HG02642 (cell line): ENCODE measurements around the gene GPAM.
A peak's percentile ranks its signal among the peaks of the same experiment; 100 is the strongest.

Experiments used
- ATAC-seq: cut with Tn5 transposase; IDR thresholded peaks from one replicate; pipeline ENCODE4 v1.9.1; 2021; ENCODE audit warnings: mild to moderate bottlenecking; ENCODE audit not compliant: unreplicated experiment, poor library complexity

The GPAM gene

GRCh38 chr10:112184379-112184778 is 814 bp upstream of the GPAM start:
- ATAC-seq: no peak

GRCh38 chr10:112184052-112184371 is 447 bp upstream of the GPAM start:
- ATAC-seq: no peak

DNA sequence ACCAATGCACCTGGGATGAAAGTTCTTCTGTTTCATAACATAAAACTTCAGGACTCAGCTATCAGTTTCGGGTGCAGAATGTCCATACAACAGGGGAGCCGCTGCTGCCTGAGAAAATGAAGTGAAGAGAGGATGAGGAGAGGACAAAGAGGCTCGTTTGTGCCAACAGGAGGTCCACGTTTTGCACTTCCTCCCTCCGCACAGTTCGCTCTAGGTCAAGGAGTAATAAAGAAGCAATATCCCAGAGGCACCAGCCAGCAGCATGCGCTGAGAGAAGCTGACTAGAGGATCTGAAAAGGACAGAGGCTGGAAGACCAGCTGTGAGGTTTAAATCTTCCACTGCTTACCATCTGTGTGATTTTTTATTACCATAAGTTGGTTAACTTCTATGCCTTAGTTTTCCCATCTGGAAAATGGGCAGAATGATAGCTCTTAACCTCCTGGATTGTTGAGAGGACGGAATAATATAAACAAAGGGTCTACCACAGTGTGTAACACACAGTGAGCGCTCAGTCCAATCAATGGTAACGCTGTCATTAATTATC is 709 bp downstream of the GPAM start:
- ATAC-seq: no peak

GRCh38 chr10:112177247-112177646 is 6.3 kb downstream of the GPAM start:
- ATAC-seq: no peak

DNA sequence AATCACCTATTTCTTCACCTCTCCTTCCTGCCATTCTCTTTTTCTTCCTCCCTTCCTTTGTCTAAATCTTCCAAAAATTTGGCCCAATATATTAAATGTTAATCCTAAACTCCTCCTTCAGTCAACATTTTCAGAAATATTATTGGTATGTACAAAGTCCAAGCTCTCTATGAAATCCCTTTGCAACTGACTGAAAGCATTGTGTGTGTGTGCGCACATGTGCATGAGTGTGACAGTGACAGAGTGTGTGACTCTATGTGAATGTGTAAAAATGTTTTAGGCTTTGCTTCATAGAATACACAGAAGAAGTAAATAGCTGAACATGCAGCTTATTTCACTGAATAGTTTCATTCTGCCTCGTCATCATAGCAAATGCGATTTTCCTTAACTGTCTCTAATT is 7.0 kb downstream of the GPAM start:
- no peak for ATAC-seq

DNA sequence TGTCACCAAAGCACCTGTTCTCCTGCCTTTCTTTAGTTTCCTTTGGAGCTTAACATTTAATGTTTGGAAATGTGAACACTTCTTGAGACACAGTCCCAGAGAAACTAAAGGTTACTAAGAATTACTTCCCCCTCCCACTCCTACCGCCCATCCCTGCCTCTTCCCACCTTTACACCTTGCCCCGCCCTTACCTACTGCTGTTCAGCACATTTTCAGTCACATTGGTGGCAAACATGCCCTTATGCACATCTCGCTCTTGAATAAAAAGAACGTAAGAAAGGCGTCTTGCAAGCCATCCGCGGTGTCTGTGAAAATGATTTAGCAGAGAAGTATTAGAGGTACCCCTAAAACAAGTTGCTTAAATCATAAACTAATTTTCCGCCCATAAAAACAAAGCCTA is 8.2 kb downstream of the GPAM start:
- ATAC-seq: no peak

- ATAC-seq: no peak
These were observed 10.4 kb downstream of the GPAM start for GRCh38 chr10:112173206-112173605.

DNA sequence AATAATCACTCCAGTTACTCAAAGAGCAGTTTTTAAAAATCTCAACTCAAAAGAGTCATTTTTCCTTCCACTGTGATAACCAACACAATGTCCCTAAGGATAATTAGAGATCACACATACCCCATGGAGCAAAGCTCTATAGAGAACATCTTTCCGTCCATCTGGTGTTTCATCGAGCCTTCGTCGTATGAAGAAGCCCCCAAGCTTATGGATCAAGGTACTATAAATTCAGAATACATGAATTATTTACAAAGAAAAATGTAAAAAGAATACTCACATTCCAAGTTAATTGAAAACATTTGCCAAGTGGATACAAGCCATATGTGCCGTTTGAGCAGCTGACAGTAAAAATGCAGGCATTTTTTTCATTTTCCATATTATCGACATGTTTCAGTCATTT is 14.8 kb downstream of the GPAM start:
- no peak for ATAC-seq

- no peak for ATAC-seq
These were observed 16.8 kb downstream of the GPAM start for GRCh38 chr10:112166800-112167199.

- no peak for ATAC-seq
These were observed 21.6 kb downstream of the GPAM start for GRCh38 chr10:112161757-112162518.

DNA sequence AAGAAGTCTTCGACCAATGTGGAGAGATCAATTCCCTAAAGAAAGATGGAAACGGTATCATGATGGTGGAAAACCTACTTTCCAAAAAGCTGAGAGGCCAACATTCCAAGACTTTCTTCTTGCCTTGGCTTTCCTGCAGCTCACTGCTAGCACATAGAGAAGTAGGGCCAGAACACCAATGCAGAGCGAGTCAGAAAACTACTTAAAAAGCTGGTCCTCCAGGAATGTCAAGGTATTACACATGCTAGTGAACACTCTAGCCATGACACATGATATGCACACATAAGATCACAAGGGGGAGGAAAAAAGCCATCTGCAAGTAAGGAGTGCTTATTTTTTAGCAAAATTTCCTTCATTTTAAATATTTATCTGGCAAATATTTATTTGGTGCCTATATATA is 22.7 kb downstream of the GPAM start:
- no peak for ATAC-seq

DNA sequence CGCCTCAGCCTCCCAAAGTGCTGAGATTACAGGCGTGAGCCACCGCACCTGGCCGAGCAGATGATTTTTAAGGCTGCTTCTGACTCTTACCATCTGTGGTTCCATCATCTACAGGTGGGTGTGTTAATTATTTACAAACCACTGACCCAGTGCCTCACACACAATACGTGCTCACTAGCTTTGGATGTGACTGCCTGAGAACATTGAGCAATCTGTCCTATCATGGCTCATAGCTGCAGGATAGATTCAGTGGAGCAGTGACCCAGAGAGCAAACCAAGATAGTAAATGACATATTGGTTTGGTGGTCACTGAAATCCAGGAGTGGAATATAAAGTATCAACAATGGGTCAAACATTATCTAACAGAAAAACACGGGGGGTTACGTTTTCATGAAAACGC is 24.1 kb downstream of the GPAM start:
- ATAC-seq: no peak

DNA sequence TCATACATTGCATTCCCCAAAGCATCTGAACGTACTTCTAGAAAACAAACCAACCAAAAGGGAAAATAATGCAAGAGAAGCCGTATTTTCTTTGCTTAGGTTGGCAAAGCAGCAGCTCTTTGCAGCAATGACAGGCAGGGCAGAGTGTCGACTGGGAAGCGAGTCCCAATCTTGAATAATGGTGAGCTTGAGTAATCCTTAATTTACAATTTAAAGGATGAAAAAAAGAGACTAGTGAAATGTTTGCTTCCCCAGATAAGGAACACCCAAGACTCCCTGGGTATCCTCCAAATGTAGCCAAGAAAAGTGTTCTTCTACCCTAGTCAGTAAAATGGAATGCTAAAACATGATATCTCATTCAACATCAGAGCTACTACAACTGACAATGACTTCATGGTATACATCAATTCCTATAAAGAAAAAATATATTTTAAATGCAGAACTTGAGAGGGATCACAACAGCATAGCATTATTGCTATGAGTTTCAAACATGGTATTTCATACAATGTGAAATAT is 32.0 kb downstream of the GPAM start:
- no peak for ATAC-seq

DNA sequence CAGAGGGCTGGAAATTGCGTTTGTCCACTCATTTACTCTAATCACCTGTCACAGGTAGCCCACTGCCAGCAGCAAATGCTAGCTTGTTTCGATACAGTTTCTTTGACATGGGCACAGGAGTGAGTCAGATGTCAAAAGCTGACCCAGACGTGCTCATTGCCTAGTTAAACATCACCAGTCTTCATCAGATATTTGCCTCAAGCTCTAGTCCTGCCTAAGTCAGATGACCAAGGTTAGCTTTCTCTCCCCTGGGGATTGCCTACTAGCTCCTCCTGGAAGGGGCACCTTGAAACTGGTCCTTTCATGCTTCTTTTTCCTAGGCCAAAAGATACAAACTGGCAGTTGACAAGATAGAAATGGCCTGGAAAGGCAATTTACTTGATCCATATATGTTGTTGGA is 35.2 kb downstream of the GPAM start:
- no peak for ATAC-seq

GRCh38 chr10:112146799-112147198 is 36.8 kb downstream of the GPAM start:
- ATAC-seq: no peak

- ATAC-seq: no peak
These were observed 38.3 kb downstream of the GPAM start for GRCh38 chr10:112145263-112145662.

- no peak for ATAC-seq
These were observed 40.1 kb downstream of the GPAM start for GRCh38 chr10:112143420-112143819.

- ATAC-seq: no peak
These were observed 42.3 kb downstream of the GPAM start for GRCh38 chr10:112141292-112141691.

DNA sequence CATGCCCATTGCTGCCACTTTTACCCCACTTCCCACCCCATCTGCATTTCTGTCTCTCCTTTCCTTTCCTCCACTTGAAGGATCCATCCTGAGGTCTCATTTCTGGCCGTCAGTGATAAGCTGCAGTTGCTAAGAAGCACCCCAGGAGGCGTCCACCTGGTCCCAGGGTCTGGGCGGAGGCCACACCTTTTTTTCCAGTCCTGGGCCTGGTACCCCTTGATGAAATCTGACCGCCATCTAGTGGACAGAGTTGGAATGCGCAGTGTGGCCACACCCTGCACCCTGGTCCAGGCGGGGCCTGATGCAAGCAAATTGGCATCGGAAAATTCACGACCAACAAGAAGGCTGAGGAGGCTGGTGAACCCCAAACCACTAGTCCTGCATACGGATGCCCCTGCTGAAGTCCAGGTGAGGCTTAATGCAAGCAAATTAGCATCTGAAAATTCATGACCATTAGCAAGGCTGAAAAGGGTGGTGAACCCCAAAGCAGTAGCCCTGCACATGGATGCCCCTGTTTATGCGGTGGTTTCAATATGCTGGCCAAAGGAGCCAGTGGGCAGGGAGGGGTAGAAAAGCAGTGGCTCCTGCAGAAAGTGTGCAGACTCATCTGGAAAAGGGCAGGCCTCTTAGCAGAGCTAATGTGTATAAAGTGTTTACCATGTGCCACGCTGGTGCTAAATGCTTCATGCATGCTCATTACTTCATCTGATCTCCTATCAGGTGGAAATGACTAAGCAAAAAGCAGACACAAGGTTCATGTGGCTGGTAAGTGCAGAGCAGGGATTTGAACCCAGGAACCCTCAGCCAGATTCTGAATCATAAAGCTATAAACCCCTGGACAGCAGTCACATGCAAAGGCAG is 43.2 kb downstream of the GPAM start:
- ATAC-seq: peak; percentile 99

- ATAC-seq: no peak
These were observed 44.4 kb downstream of the GPAM start for GRCh38 chr10:112139176-112139575.
